H4 (cell line): ENCODE data around the gene JARID2. TPM values are rescaled to one million over a fixed set of nuclear protein-coding genes. Genes with fewer than 3 reads are reported as not detected.

Experiments
- DNase-seq: peaks from one replicate; pipeline ENCODE4 v3.0.0-alpha.2; 2015; ENCODE audit warnings: low spot score
- total RNA-seq: library from RNA; depleted of rRNA; stranded (reverse); fragments of >200 nt; shearing (Covaris generic); gene quantifications from 2 replicates; pipeline ENCODE4 v1.2.3, GENCODE V29; 2014

Gene JARID2
- total RNA-seq, 1 experiment from 2014 or later: 6.0 TPM

DNA sequence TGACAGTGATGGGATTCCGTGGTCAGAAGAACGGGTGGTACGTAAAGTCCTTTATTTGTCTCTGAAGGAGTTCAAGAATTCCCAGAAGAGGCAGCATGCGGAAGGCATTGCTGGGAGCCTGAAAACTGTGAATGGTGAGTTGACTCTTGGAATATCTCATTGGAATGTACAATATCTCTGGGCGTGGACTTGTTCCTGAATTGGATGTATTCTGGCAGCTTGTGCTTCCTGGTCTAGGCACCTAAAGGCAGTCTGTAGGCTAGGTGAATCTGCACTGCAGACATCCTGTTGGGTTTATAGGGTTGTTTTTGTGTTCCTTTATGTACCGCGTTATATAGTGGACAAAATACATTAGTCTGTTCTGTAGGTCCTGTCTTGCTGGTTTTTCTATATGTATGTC, 128.2 kb downstream of the JARID2 start:
- no peak for DNase-seq

DNA sequence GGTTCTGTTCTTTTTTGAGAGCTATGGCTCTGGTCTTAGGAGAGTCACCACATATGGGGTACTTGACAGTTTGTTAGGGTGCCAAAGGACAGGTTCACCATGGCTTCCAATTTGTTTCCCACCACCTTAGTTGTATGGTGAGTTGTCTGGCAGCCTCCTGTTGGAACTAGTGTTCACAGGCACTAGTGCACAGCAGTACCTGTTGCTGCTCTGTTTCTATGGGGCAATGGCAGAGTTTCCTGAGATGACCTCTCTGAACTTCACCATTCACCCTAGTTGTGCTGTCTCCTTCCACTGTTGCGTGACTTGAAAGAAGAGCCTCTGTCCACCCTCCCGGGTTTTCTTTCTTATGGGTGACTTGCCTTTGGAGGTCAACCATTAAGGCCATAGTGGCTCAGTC, 129.1 kb downstream of the JARID2 start:
- DNase-seq: no peak

DNA sequence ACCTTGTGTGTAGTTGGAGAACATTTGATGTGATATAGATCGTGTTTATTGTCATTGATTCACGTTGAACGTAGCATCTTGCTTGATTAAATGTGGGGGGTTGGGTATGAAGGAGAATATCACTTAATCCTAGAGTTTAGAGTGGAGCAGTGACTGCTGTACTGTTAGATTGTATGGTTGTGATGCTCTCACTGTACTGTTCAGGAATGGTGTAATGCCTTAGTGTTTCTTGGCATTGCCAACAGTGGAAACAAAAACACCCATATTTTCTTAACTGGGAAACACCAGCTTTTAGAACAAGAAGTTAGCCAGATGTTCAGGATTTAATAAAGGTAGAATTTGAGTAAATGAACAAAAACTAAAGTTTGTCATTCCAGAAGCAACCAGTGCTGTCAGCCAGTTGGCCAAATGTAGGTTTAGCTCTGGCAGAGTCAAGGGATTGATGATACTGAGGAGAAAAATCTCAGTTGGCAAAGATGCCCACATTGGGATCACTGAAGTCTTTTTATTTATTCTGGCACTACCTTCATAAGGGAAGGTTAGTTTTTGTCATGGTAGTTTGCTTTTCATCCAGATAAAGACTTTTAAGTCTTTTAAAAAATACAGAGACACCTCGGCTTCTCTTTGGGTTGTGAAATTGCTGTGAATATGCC, 129.9 kb downstream of the JARID2 start:
- no peak for DNase-seq

DNA sequence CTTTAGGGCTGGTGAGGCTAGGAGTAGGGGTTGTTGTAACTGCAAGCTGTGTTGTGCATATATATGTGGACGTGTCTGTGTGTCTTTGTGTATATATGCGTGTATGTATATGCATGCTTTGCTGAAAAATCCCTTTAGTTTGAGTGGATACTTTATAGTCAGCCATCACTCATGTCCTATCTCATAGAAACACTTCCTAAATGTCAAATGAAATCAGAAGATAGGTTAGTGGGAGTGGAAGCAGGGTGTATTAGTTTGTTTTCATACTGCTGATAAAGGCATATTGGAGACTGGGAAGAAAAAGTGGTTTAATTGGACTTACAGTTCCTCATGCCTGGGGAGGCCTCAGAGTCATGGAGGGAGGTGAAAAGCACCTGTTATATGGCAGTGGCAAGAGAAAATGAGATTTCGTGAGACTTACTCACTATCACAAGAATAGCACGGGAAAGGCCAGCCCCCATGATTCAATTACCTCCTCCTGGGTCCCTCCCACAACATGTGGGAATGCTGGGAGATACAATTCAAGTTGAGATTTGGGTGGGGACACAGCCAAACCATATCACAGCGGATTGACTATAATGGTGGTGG, 131.1 kb downstream of the JARID2 start:
- no peak for DNase-seq

DNA sequence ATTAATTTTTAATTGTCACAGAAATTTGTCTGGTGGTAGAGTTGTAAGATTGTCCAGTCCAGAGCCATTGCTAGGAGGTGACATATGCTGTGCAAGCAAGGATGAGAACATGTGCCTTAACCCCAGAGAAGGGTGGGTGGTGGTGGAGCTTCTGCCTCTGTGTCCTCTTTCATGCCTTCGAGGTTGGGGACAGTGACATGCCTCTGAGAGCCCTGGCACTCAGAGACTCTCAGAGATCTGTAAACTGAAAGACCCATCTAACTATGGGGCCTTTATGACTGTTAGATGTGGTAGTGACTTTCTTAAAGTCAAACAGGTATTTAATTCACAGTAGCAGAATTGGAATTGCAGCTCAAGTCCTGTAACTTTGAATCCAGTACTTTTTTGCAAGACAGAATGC, 132.4 kb downstream of the JARID2 start:
- DNase-seq: no peak

DNA sequence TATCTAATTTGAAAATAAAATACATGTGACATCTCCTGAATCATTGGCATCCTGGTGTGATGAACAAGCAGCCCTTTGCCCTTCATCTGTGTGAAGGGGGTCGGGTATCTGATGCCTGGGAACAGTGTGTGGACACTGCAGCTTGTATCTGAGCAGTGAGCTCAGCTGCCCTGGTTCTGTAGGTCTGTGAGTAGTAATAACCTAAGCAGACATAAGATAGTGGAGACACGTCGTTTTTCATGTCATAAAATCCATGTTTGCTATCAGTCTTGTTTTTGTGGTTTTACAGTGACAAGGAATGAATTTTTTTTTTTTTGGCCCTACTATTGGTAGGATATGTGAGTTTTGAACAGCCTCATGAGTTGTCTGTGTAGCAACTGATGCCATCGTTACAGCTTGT, 133.0 kb downstream of the JARID2 start:
- DNase-seq: no peak

DNA sequence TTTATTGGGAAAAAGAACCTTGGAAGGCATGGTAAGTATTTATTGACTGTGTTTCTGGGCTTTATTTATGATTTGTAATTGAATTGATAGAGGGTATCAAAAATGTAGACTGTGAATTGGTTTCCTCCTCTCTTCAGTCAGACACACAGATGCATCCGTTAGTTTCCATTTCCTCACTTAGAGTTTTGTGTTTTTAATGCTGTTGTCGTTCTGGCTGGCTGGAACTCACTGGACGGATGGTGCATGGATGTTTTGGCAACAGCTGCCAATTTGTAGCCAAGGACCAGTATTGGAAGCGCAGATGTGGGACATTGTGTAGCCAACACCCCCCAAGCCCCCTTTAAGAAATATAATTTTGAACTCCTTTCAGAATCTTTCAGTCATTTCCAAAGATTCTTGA, 134.5 kb downstream of the JARID2 start:
- no peak for DNase-seq

DNA sequence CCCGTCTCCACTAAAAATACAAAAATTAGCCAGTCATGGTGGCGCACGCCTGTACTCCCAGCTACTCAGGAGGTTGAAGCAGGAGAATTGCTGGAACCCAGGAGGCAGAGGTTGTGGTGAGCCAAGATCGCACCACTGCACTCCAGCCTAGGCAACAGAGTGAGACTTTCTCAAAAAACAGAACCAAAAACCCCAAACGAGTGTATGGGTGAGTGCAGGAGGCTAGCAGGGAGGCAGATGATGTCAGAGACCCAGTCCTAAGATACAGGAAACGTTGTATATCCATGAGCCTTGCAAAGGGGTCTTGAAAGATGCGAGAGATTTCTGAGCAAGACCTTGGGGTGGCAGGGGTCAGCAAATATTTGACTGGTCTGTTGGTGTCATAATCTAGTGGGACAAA, 136.2 kb downstream of the JARID2 start:
- no peak for DNase-seq

DNA sequence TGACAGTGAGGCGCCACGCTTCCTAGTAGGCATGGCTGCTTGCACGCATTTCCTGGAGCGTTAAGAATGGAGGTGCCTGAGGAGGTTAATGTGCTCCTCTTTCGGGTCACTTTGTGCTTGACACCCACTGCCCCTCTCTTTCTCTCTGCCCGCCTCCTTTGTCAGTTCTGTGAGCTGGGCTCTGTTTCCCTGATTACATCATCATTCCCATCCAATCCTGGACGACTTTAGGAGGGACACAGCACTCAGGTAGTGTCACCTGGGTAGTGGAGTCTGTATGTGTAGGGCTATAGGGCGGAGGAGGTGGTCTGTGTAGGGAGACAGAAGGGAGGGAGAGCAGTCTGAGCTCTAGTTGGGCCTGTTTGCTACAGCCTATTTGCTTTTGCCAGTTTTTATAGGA, 136.8 kb downstream of the JARID2 start:
- DNase-seq: no peak

DNA sequence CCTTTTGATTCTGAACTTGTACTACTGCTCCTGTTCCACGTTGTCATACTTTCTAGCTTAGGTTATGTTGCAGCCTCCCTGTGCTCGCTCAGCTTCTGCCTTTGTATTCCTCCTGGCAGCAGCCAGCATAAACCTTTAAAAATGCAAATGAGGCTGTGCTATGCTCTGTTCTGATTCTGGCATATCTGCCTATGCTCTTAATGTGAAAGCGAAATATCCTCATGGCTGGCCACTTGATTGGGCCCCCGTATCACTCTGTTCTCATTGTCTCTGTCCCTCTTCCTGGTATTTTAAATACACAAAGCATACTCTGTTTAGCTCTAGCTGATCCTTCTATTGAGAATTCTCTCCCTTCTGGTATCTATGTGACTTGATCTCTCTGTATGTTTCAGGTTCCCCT, 139.0 kb downstream of the JARID2 start:
- no peak for DNase-seq

DNA sequence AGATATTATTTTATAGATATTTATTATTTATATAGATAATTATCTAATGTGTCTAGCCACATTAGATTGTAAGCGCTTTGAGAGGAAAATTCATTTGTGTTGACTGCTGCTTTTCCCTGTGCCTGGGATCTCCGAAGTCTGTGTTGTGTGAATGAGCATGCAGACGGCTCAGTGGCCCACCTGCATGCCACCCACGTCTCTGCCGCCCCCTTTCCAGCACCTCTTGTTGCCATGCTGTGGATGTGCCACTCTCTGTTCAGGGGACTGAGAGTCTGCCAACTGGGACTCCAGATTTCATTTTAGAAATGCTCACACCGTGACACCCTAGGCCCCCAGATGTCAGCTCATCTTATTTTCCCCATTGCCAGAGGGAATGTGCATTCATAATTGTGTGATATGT, 139.7 kb downstream of the JARID2 start:
- no peak for DNase-seq

DNA sequence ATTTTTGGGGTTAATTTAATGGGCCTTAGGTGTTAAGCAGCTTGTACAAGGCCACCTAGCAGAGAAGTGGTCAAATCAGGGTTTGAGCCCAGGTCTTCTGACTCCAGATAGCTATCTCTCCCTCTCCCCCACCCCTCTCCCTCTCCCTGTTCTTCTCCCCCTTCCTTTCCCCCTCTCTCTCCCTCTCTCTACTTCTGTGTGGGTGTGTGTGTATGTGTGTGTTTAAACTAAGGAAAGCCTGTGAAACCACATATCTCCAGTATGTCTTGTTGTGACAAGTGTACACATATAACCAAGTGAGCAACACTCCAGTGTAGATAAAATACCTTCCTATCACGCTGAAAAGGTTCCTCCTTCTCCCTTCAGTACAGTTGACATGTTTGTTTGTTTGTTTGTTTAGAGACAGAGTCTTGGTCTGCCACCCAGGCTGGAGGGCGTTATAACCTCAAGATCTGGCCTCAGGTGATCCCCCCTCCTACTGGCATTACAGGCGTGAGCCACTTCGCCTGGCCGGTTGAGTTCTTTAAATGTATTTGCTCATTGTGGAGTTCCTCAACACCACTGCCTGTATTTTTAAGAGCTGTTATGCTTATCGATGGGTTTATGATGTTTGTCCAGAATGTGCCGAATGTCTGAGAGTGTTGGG, 140.4 kb downstream of the JARID2 start:
- no peak for DNase-seq

DNA sequence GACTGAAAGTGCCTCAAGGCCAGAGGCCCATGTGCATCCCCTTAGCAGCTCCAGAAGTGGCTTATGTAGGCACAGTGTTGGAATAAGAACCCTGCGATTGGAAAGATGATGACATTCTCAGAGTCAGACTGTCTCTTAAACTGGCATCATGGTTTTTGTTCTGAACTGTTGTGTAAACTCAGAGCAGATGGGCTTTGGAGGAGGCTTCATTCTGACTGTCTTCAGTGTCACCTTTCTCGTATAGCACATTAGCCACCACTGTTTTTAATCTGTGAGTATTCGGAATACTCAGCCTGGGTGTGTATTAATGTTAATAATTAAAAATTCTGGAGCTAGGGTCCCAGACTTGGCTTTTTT, 140.9 kb downstream of the JARID2 start:
- no peak for DNase-seq

DNA sequence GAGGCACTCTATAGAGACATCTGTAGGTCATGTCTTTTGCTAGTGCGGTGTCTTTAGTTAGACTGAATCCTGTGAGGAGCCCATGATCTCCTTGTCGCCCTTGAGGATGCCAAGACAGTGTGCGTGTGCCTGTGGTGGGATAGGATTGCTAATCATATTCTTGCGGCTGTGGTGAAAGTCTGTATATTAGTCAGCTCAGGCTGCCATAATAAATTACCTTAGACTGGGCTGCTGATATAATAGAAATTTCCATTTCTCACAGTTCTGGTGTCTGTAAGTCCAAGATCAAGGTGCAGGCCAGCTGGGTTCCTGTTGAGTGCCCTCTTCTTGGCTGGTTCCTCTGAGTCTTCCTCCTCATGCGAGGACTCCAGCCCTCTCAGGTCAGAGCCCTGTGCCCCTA, 141.2 kb downstream of the JARID2 start:
- no peak for DNase-seq

DNA sequence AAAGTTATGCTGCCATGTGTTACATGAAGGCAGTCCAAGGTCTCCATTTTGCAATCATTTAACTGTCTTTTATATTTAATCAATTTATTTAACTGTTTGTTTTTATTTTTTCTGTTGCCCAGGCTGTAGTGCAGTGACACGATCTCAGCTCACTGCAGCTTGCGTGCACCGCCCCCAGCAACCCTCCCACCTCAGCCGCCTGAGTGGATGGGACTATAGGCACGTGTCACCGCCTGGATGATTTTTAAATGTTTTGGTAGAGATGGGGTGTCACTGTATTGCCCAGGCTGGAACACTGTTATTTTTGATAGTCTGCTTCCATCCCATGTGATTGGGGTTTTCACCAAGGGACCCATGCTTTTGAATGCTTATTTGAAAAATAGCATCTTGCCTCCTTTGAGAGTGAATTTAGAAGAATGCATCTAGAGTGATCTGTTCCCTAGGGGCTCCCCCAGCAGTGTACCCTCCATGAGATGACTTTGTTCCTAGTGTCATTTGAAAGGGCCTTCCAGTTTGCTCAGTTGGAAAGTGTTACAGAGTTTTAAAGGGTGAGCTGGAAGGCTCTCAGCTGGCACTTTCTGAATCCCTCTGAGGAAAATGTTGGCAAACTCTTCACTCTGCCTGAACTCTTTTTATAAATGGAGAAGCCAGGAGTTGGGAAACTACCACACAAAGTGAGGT, 143.4 kb downstream of the JARID2 start:
- no peak for DNase-seq

DNA sequence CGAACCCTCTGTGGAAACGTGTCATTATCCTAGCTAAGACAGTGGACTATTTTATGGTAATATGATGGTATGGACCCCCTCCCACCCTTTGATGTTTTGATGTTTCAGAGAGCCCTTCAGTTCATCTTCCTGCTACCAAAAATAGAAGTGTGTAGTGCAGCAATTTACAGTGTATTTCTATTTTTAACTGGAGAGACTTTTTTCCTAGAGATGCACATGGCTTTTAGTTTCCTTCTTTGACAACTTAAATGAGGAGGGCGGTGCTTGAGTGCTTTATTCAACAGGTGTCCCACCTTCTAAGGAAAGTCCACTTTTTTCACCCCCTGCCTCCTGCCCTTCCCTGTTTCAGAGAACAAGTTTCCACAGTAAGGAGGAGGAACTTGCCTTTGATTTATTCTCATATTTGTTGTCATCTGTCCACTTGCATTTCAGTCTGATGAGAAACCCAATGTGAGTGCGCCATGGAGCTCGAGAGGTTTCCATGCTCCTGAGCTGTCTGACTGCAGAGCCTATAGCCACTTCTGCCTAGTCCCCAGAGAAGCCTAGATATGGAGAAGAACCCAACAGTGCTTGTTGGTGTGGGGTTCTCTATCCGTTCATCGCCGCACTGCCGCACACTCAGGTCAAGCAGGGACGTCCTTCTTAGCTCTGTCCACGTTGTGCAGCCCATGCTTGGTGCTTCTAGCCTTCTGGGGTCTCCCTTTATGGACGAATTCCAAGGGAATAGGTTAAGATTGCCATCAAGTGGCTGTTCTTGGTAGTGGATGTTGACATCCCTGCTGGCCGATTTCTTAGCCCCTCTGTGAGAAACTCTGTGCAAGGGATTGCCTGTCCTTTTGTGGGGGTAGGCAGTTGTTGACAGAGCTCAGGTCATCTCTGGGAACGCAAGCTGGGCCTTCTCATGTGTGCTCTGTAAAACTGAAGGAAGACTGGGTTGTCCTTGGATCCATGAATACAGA, 144.2 kb downstream of the JARID2 start:
- peak; percentile 37 for DNase-seq

DNA sequence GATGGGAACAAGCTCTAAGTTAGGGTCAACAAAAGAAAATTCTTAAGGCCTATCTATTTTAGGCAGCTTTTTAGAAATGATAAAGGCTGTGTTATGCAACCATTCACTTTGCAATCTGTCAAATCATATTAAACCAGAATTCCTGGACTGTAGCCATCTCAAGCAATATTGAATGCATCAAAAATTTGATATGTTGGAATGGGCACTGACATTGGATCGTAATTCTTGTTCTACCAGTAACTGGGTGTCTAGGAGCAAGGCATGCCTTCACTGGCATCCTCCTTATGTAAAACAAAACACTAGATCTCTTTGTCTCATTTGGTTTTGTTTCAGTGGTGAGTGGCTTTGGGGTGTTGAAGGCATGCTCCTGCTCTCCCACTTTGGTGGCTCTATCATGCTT, 145.6 kb downstream of the JARID2 start:
- DNase-seq: no peak

DNA sequence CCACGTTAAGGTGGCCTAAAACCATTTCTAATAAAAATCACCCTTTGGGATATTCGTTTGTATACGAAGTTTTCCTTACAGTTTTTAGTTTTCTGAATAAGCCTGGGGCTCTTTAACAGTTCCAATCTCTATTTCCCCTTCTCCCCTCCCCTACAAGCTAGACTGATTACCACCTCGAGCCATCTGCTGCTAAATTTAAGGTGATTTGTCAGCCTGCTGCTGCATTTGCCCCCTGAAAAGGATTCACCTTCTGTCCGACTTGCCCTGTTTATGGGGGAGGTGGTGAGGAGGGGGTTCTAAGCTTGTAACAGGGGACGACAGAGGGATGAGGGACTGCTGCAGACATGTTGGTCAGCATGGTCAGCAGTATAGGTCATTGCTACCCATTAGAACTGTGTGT, 146.3 kb downstream of the JARID2 start:
- no peak for DNase-seq

DNA sequence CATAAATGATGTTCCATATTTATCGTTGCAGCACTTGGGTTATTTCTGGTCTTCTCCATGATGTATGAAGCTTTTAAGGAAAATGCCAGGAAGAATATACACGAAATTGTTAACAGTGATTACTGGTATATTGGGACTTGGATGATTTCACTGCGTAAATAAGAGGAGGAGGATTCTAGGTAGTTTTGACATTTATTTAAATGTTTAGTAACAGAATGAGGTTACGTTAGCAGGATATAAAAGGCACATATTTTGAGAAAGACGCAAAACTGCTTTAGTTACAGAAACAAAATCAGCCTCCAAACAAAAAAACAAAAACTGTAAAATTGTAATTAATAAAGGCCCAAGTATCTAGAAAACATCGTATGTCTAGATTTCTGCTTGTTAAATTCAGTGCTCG, 147.7 kb downstream of the JARID2 start:
- no peak for DNase-seq

DNA sequence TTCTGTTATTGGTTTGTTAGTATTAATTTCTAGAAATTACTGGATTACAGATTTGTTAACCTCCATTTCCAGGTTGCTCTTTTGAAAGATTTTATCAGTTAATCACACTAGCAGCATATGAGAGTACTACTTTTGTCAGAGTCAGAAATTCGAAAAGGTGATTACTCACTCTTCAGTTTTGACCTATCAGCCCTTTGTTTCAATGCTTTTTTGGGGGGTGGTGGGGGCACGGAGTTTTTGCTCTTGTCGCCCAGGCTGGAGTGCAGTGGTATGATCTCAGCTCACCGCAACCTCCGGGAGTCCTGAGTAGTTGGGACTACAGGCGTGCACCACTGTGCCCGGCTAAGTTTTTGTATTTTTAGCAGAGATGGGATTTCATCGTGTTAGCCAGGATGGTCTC, 149.2 kb downstream of the JARID2 start:
- DNase-seq: no peak

DNA sequence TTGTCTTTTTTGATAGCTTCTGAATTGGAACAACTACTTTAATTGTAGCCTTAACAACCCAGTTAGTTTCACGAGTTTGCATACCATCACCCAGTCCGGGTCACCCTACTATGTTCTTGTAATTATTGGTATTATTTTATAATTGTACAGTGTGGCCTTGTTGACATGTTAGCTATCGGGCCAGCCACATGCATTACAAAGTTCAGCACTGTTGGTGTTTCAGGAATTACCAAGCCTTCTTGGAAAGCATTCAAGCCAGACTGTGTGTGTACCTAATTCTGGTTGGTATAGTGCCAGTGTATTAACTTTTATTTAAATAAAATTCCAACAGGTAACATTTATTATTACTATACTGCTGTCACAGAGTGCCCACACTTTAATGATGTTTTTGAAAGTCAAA, 150.9 kb downstream of the JARID2 start:
- DNase-seq: no peak
